SU-DHL-6 (cell line): ENCODE data around the gene COL10A1.

ENCODE experiments used
- H2AFZ ChIP-seq: fragments of 200-600 bp; sonication (generic); 2 replicates; pipeline ENCODE4 v1.6.1; 2014; ENCODE audit warnings: low read depth, mild to moderate bottlenecking, moderate library complexity, mixed read lengths, antibody characterized with exemption, low read length; ENCODE audit not compliant: severe bottlenecking
- H3F3A ChIP-seq: fragments of 200-600 bp; shearing (Covaris generic); 2 replicates; pipeline ENCODE4 v1.6.0; 2016; ENCODE audit warnings: antibody characterized with exemption, mild to moderate bottlenecking; ENCODE audit not compliant: insufficient read depth
- H3K27ac ChIP-seq: fragments of 200-600 bp; sonication (generic); 2 replicates; pipeline ENCODE4 v1.5.1; 2016; ENCODE audit warnings: low read depth, mild to moderate bottlenecking, low read length, moderate library complexity, mixed read lengths
- H3K27me3 ChIP-seq: fragments of 200-600 bp; sonication (generic), shearing (Covaris generic); 2 replicates; pipeline ENCODE4 v1.6.0; 2014; ENCODE audit warnings: mild to moderate bottlenecking, low read length
- H3K36me3 ChIP-seq: fragments of 200-600 bp; sonication (generic); 2 replicates; pipeline ENCODE4 v1.6.1; 2014; ENCODE audit warnings: mild to moderate bottlenecking, low read length, mixed read lengths
- H3K4me2 ChIP-seq: fragments of 300-600, 200-600 bp; shearing (Covaris generic), sonication (generic); 2 replicates; pipeline ENCODE4 v1.6.0; 2014; ENCODE audit warnings: low read length, low read depth, mild to moderate bottlenecking; ENCODE audit not compliant: poor library complexity, severe bottlenecking
- H3K4me3 ChIP-seq: fragments of 200-600 bp; sonication (generic); 2 replicates; pipeline ENCODE4 v1.5.1; 2014; ENCODE audit warnings: antibody characterized with exemption, low read length, mild to moderate bottlenecking, mixed read lengths; ENCODE audit not compliant: insufficient read depth, poor library complexity, severe bottlenecking
- H3K79me2 ChIP-seq: fragments of 200-600 bp; sonication (generic); 2 replicates; pipeline ENCODE4 v1.6.1; 2014; ENCODE audit warnings: mild to moderate bottlenecking, low read length, moderate library complexity; ENCODE audit not compliant: insufficient read depth
- H3K9ac ChIP-seq: fragments of 200-600 bp; sonication (generic); 2 replicates; pipeline ENCODE4 v1.7.0; 2014; ENCODE audit warnings: mild to moderate bottlenecking, low read length
- H3K9me2 ChIP-seq: fragments of 200-600 bp; sonication (generic); replicated peaks from 2 replicates; pipeline ENCODE4 v1.6.1; 2014; ENCODE audit warnings: low read length; ENCODE audit not compliant: insufficient read depth
- H3K9me3 ChIP-seq: fragments of 200-600 bp; sonication (generic); 2 replicates; pipeline ENCODE4 v1.6.1; 2014; ENCODE audit warnings: low read length, mixed read lengths; ENCODE audit not compliant: insufficient read depth
- H4K20me1 ChIP-seq: fragments of 200-600 bp; sonication (generic); 2 replicates; pipeline ENCODE4 v1.6.1; 2014; ENCODE audit warnings: low read depth, mild to moderate bottlenecking, antibody characterized with exemption, low read length, moderate library complexity, mixed read lengths
- EZH2phosphoT487 ChIP-seq: fragments of 200-600 bp; sonication (generic), shearing (Covaris generic); conservative IDR thresholded peaks from 2 replicates; pipeline ENCODE4 v1.6.1; 2018; ENCODE audit warnings: mild to moderate bottlenecking, antibody characterized with exemption, low read length, moderate library complexity, mixed read lengths
- TF ChIP-seq, protein P1 (sequence below): fragments of 200-600 bp; sonication (generic); IDR thresholded peaks from one replicate; pipeline ENCODE4 v1.5.1; 2017; ENCODE audit warnings: antibody characterized with exemption, mild to moderate bottlenecking, low read length, moderate library complexity; ENCODE audit not compliant: insufficient read depth, poor library complexity, severe bottlenecking

Gene COL10A1

DNA sequence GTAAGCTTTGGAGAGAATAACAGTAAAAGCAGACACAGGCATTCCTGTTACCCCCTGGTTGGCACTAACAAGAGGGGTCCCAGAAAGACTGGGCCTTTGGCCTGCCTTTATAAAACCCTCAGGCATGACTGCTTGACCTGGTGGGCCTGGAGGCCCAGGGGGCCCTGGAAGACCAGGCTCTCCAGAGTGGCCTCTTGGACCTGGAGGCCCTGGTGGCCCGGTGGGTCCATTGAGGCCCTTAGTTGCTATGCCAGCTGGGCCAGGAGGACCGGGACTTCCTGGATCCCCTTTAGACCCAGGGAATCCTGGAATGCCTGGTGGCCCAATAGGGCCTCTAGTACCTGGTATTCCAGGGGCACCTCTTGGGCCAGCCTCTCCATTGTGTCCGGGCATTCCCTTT lies 5.5 kb downstream of the COL10A1 start:
- Histone ChIP-seq H3K79me2 (no peaks in the 10 kb centered on the region), H3F3A (no peaks in the 10 kb centered on the region), H3K27me3 (no peaks in the 10 kb centered on the region), H3K27ac (no peak overlapping the region), H3K9me2 (no peaks in the 10 kb centered on the region), H3K4me2 (no peak overlapping the region), H3K36me3 (no peaks in the 10 kb centered on the region; the same call in 1 of the 2 replicates), H3K4me3 (no peak overlapping the region), H3K9me3 (no peaks in the 10 kb centered on the region), H4K20me1 (no peaks in the 10 kb centered on the region), H3K9ac (no peak overlapping the region), H2AFZ (no peak overlapping the region)
- TF ChIP-seq, protein P1, sequence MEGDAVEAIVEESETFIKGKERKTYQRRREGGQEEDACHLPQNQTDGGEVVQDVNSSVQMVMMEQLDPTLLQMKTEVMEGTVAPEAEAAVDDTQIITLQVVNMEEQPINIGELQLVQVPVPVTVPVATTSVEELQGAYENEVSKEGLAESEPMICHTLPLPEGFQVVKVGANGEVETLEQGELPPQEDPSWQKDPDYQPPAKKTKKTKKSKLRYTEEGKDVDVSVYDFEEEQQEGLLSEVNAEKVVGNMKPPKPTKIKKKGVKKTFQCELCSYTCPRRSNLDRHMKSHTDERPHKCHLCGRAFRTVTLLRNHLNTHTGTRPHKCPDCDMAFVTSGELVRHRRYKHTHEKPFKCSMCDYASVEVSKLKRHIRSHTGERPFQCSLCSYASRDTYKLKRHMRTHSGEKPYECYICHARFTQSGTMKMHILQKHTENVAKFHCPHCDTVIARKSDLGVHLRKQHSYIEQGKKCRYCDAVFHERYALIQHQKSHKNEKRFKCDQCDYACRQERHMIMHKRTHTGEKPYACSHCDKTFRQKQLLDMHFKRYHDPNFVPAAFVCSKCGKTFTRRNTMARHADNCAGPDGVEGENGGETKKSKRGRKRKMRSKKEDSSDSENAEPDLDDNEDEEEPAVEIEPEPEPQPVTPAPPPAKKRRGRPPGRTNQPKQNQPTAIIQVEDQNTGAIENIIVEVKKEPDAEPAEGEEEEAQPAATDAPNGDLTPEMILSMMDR: no peak
- TF ChIP-seq EZH2phosphoT487: no peak

DNA sequence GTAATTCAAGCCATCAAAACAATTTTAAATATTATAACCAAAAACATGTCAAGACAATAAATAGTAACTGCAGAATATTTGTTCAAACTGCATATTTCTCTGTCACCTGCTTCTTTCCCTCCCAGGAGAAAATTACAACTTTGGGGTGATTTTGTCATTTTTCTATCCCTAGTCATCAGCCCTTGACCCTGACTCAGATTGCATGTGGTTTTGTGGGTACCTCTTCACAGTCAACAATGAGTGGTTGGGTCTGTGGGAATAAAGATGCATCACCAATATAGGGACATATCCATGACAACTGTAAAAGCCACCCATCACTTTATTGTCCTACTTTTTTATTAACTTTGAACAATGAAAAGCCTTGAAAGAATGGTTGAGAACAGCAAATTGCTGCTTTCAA lies 7.3 kb downstream of the COL10A1 start:
- no peak overlapping the region for H3K27ac ChIP-seq
- no peaks in the 10 kb centered on the region for H3K9me3 ChIP-seq
- no peaks in the 10 kb centered on the region for H3K9me2 ChIP-seq
- H3K4me3 ChIP-seq: no peak overlapping the region
- H4K20me1 ChIP-seq: no peaks in the 10 kb centered on the region
- H3K36me3 ChIP-seq: no peaks in the 10 kb centered on the region; the same call in 1 of the 2 replicates
- H2AFZ ChIP-seq: no peak overlapping the region
- no peak overlapping the region for H3K4me2 ChIP-seq
- H3F3A ChIP-seq: no peaks in the 10 kb centered on the region
- H3K79me2 ChIP-seq: no peaks in the 10 kb centered on the region
- no peak overlapping the region for H3K9ac ChIP-seq
- H3K27me3 ChIP-seq: no peaks in the 10 kb centered on the region
- TF ChIP-seq, protein P1: no peak
- no peak for TF ChIP-seq EZH2phosphoT487

DNA sequence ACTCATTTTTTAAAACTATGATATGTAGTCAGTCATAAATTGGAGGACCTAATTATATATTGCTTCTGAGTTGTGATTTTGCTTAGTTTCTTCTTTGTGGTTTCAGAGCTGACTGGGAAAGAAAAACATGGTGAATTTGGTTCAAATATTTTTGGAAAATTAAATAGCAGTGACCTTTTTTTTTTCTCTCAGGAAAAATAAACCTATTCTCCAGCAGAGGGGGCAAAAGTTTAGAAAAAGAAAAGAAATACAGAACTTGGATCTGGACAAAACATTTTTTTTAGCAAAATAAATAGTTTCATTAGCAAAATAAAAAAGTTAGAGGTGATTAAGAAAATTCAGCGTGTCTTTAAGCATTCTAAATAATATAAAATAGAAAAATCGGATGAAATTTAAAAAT lies 10.2 kb downstream of the COL10A1 start:
- Histone ChIP-seq H2AFZ (no peak overlapping the region), H3K36me3 (no peaks in the 10 kb centered on the region; the same call in 1 of the 2 replicates), H3K4me3 (no peak overlapping the region), H3K9ac (no peak overlapping the region), H3K4me2 (no peak overlapping the region), H3K9me2 (no peaks in the 10 kb centered on the region), H3K9me3 (no peaks in the 10 kb centered on the region), H3K27me3 (no peaks in the 10 kb centered on the region), H3F3A (no peaks in the 10 kb centered on the region), H4K20me1 (no peaks in the 10 kb centered on the region), H3K79me2 (no peaks in the 10 kb centered on the region), H3K27ac (no peak overlapping the region)
- TF ChIP-seq EZH2phosphoT487: no peak
- TF ChIP-seq, protein P1: peak; percentile 38

DNA sequence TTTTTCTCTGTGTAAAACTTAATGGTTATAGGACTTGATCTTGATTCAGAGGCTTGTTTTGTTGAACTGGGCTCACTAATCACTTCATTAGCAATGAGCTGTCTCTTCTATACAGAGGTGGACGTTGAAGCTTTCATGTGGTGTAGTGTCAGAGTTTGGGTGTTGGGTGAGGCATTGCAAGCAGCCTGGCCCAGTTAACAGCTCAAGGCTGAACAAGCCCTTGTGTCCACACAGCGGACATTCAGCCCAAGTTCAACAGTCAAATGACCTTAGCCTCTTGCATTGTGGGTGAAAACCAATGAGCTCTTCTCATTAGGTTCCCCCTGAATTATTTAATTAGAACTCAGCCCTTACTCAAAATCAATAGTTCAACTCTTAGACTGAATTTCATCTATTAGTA lies 12.5 kb downstream of the COL10A1 start:
- Histone ChIP-seq H3K9me3 (no peaks in the 10 kb centered on the region), H3K27me3 (no peaks in the 10 kb centered on the region), H3F3A (no peaks in the 10 kb centered on the region), H4K20me1 (no peaks in the 10 kb centered on the region), H3K4me2 (no peak overlapping the region), H3K79me2 (no peaks in the 10 kb centered on the region), H3K9ac (no peak overlapping the region), H3K36me3 (no peaks in the 10 kb centered on the region; the same call in 1 of the 2 replicates), H3K9me2 (no peaks in the 10 kb centered on the region), H3K4me3 (no peak overlapping the region), H3K27ac (no peak overlapping the region), H2AFZ (no peak overlapping the region)
- TF ChIP-seq EZH2phosphoT487: no peak
- TF ChIP-seq, protein P1: no peak
